GM12878 (cell line): ENCODE data around the gene CDC42EP1. TPM values are rescaled to one million over a fixed set of nuclear protein-coding genes. Genes with fewer than 3 reads are reported as not detected.

Experiments used
- ATAC-seq: fragments of 200-7000 bp; cut with Tn5 transposase; 3 replicates; pipeline ENCODE4 v1.9.1; 2020; ENCODE audit warnings: mild to moderate bottlenecking, moderate library complexity
- BruUV-seq: library from RNA; stranded (reverse); fragments of 400-500 nt; replicated peaks from 2 replicates; lab custom pipeline; 2021; lab: Mats Ljungman, UMichigan
- CTCF ChIA-PET: fragments of 300-600 bp; sonication (Branson Sonifier 250); formaldehyde crosslinking; extraction: SDS; loops from one replicate; lab custom pipeline; 2021; ENCODE audit warnings: inconsistent platforms; lab: Yijun Ruan, JAX
- POLR2A ChIA-PET: fragments of 350-600 bp; formaldehyde crosslinking; extraction: SDS; loops from one replicate; lab custom pipeline; 2021; ENCODE audit warnings: inconsistent platforms; lab: Charles Lee
- RAD21 ChIA-PET: fragments of 300-600 bp; sonication (Branson Sonifier 250); formaldehyde crosslinking; loops from one replicate; lab custom pipeline; 2023; ENCODE audit warnings: antibody characterized with exemption; ENCODE audit not compliant: unreplicated experiment; lab: Charles Lee
- SMC1A ChIA-PET: fragments of 300-600 bp; sonication (Branson Sonifier 250); formaldehyde crosslinking; loops from one replicate; lab custom pipeline; 2023; ENCODE audit not compliant: unreplicated experiment, uncharacterized antibody; lab: Charles Lee
- DNase-seq: peaks from one replicate; pipeline ENCODE4 v3.0.0-alpha.2; 2011; ENCODE audit warnings: low read depth, low spot score
- FAIRE-seq: peaks from 3 replicates; lab custom pipeline; 2011; peaks lifted over from hg19 to GRCh38; lab: Jason Lieb, UNC
- H2AFZ ChIP-seq: 2 replicates; pipeline ENCODE4 v1.6.0; 2011; ENCODE audit warnings: low read depth, low read length, control low read depth; ENCODE audit not compliant: control insufficient read depth
- H3K27ac ChIP-seq: 2 replicates; pipeline ENCODE4 v1.5.1; 2011; ENCODE audit warnings: control low read depth; ENCODE audit not compliant: control insufficient read depth, insufficient read depth
- H3K27me3 ChIP-seq, 2 experiments: replicated peaks in 1 of 2; 2 replicates each; pipeline versions ENCODE4 v1.6.0 to v1.6.1; 2011; ENCODE audit warnings: low read length in 1 of 2; ENCODE audit not compliant: control insufficient read depth in 2 of 2, insufficient read depth in 2 of 2
- H3K36me3 ChIP-seq, 2 experiments: 2 replicates each; pipeline ENCODE4 v1.5.1; 2011; ENCODE audit warnings: low read length in 1 of 2; ENCODE audit not compliant: control insufficient read depth in 2 of 2, insufficient read depth in 2 of 2
- H3K4me1 ChIP-seq: 2 replicates; pipeline ENCODE4 v1.6.1; 2011; ENCODE audit warnings: mild to moderate bottlenecking, low read length, moderate library complexity, mixed read lengths; ENCODE audit not compliant: control insufficient read depth, insufficient read depth
- H3K4me2 ChIP-seq: 2 replicates; pipeline ENCODE4 v1.6.0; 2011; ENCODE audit warnings: control low read depth; ENCODE audit not compliant: control insufficient read depth, insufficient read depth
- H3K4me3 ChIP-seq: fragments of 200-600 bp; sonication (generic); 2 replicates; pipeline ENCODE4 v1.5.1; 2016
- H3K79me2 ChIP-seq: 2 replicates; pipeline ENCODE4 v1.6.0; 2011; ENCODE audit warnings: low read length; ENCODE audit not compliant: control insufficient read depth, insufficient read depth
- H3K9ac ChIP-seq: 2 replicates; pipeline ENCODE4 v1.8.0; 2011; ENCODE audit warnings: low read length, control low read depth, mixed read lengths; ENCODE audit not compliant: control insufficient read depth, insufficient read depth
- H3K9me3 ChIP-seq: replicated peaks from 3 replicates; pipeline ENCODE4 v1.5.1; 2011; ENCODE audit warnings: mild to moderate bottlenecking, low read length; ENCODE audit not compliant: control insufficient read depth, insufficient read depth
- H4K20me1 ChIP-seq: 2 replicates; pipeline ENCODE4 v1.6.0; 2011; ENCODE audit not compliant: control insufficient read depth, insufficient read depth
- CEBPB ChIP-seq, 2 experiments: fragments of 150-350 bp in 1 of 2; IDR thresholded peaks; 2 replicates each; pipeline ENCODE4 v1.6.1; 2012 to 2014; ENCODE audit warnings: low read depth in 2 of 2, low read length in 2 of 2, borderline replicate concordance in 1 of 2, inconsistent platforms in 1 of 2
- FOS ChIP-seq: IDR thresholded peaks from 3 replicates; pipeline ENCODE4 v1.6.1; 2011; ENCODE audit warnings: borderline replicate concordance; ENCODE audit not compliant: insufficient read length; ENCODE audit errors: extremely low read depth
- KAT2A ChIP-seq: conservative IDR thresholded peaks from 2 replicates; pipeline ENCODE4 v1.6.1; 2011; ENCODE audit warnings: low read depth, low read length; ENCODE audit not compliant: control insufficient read depth
- ZBTB33 ChIP-seq: fragments of 450-650 bp; IDR thresholded peaks from 2 replicates; pipeline ENCODE4 v1.6.1; 2017; ENCODE audit warnings: mild to moderate bottlenecking
- ZZZ3 ChIP-seq: IDR thresholded peaks from 2 replicates; pipeline ENCODE4 v1.6.1; 2011; ENCODE audit warnings: low read depth; ENCODE audit not compliant: control insufficient read depth, insufficient read length
- WGBS: methylation state at CpG from one replicate; pipeline ENCODE4 v1.1.6; 2016; ENCODE audit warnings: low lambda C conversion rate; ENCODE audit not compliant: insufficient replicate concordance, insufficient coverage; ENCODE audit errors: missing lambda C conversion rate; 5-methylcytosine and 5-hydroxymethylcytosine counted together
- in situ Hi-C: fragments of 300-500 bp; cut with MboI; formaldehyde crosslinking; loops from 9 replicates; pipeline ENCODE4 v1.14.3; 2018; ENCODE audit warnings: mixed read lengths
- intact Hi-C: fragments of 100-400 bp; cut with micrococcal nuclease; formaldehyde crosslinking; loops from one replicate; pipeline ENCODE4 v1.14.2; 2022; ENCODE audit not compliant: unreplicated experiment
- polyA plus RNA-seq, 11 experiments: library from polyadenylated mRNA; depleted of rRNA in 4 of 11; unstranded in 6 of 11; stranded (reverse) in 5 of 11; fragments of >200 nt; fragmentation: Nextera tagmentation in 4 of 11; fragmentation: Illumina TruSeq in 1 of 11; extraction: Ambion mirVana in 4 of 11; extraction: Trizol in 1 of 11; gene quantifications; 1 replicate in 1 of 11; 2 replicates in 10 of 11; pipeline versions ENCODE4 v1.2.1 to v1.2.3, GENCODE V29; 2011 to 2016; ENCODE audit warnings: inconsistent platforms in 2 of 11, missing spikeins in 2 of 11, low read depth in 1 of 11
- total RNA-seq, 4 experiments: library from RNA; depleted of rRNA in 3 of 4; stranded (reverse); fragments of >200 nt in 3 of 4; fragmentation: Illumina TruSeq in 1 of 4; extraction: Trizol in 1 of 4; gene quantifications; 2 replicates each; pipeline versions ENCODE4 v1.2.1 to v1.2.3, GENCODE V29; 2013 to 2021
- TF ChIP-seq, protein P1 (sequence below): fragments of 450-650 bp; IDR thresholded peaks from 2 replicates; pipeline ENCODE4 v1.6.1; 2016; ENCODE audit warnings: mild to moderate bottlenecking

CDC42EP1 gene
- total and polyA plus RNA-seq, 10 of the 15 experiments (the other 5 are each of a cell fraction or from before 2014, with no cell fraction given) = 0.04 to 0.33 (median 0.09) TPM; not detected in 7

GRCh38 chr22:37564111-37564711 is 3.9 kb downstream of the CDC42EP1 start (continued):
- no peak for TF ChIP-seq ZBTB33
- no peak for TF ChIP-seq FOS

GRCh38 chr22:37565830-37566229 is 5.5 kb downstream of the CDC42EP1 start:
- Histone ChIP-seq H3K79me2 (no peaks in the 10 kb centered on the region), H3K4me1 (peaks cover 11% of the 10 kb centered on the region), H3K27ac (no peak overlapping the region), H3K9me3 (no peaks in the 10 kb centered on the region), H3K27me3 (peaks cover 7 to 13% of the 10 kb centered on the region in 2 experiments), H3K9ac (no peak overlapping the region), H4K20me1 (no peaks in the 10 kb centered on the region), H3K4me3 (no peak overlapping the region), H3K4me2 (no peak overlapping the region), H2AFZ (no peak overlapping the region), H3K36me3 (no peaks in the 10 kb centered on the region)
- no TSS peak for BruUV-seq
- CTCF ChIA-PET = interaction anchor here (1.2 to 22.0 kb wide), 15 partner anchors 9 to 306 kb away, joined by 3 to 541 read pairs (median 12); partner anchors contain the start of genes ELFN2, GGA1 and LGALS2
- ATAC-seq (no peak), DNase-seq (no peak), FAIRE-seq (no peak)
- SMC1A ChIA-PET = interaction anchor here (0.7 to 7.2 kb wide), 11 partner anchors 8 to 248 kb away, joined by 3 to 179 read pairs (median 7); partner anchors contain the start of gene LGALS2
- in situ Hi-C loops = no loop called here
- RAD21 ChIA-PET = interaction anchor here (0.6 to 8.5 kb wide), 12 partner anchors 10 to 251 kb away, joined by 3 to 237 read pairs (median 12); partner anchors contain the start of genes GGA1, LGALS2 and MFNG
- TF ChIP-seq ZZZ3 (no peak), CEBPB (IDR thresholded peaks at IDR 0.05; ENCODE audit: borderline replicate concordance in 1 of 2, low read depth in 2 of 2, low read length in 2 of 2) (no peak), KAT2A (no peak)
- TF ChIP-seq, protein P1, sequence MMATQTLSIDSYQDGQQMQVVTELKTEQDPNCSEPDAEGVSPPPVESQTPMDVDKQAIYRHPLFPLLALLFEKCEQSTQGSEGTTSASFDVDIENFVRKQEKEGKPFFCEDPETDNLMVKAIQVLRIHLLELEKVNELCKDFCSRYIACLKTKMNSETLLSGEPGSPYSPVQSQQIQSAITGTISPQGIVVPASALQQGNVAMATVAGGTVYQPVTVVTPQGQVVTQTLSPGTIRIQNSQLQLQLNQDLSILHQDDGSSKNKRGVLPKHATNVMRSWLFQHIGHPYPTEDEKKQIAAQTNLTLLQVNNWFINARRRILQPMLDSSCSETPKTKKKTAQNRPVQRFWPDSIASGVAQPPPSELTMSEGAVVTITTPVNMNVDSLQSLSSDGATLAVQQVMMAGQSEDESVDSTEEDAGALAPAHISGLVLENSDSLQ = no peak
- POLR2A ChIA-PET = interaction anchor here (0.5 to 4.9 kb wide), 7 partner anchors 11 to 81 kb away, joined by 3 to 39 read pairs (median 6); partner anchors contain the start of genes GGA1 and LGALS2
- 53% methylated on average over 17 of the region's 17 CpGs for WGBS
- intact Hi-C loops = loop anchor here (10.0 kb wide), 1 partner anchor 251 kb away; no protein-coding TSS in a partner anchor
